Esophagus muscularis mucosa (tissue), 4 donors: ENCODE results near the gene THEMIS.

ENCODE experiments used
- EP300 ChIP-seq: sonication (generic); formaldehyde crosslinking; IDR thresholded peaks from one replicate; pipeline ENCODE4 v1.6.1; 2017; ENCODE audit warnings: antibody characterized with exemption
- POLR2A ChIP-seq: fragments of 450-650 bp; IDR thresholded peaks from one replicate; pipeline ENCODE4 v1.6.1; 2017; ENCODE audit warnings: antibody characterized with exemption, moderate library complexity, mild to moderate bottlenecking, low read depth
- POLR2AphosphoS5 ChIP-seq, 2 donors: sonication (generic); formaldehyde crosslinking; IDR thresholded peaks; one replicate each; pipeline ENCODE4 v1.6.1; 2017; ENCODE audit warnings: antibody characterized with exemption in 2 of 2
- TF ChIP-seq, protein P1 (sequence below), 3 experiments: fragments of 200-600 bp in 2 of 3; fragments of 450-650 bp in 1 of 3; sonication (generic) in 2 of 3; IDR thresholded peaks; one replicate each; pipeline ENCODE4 v1.5.1; 2017 to 2019; ENCODE audit warnings: antibody characterized with exemption in 3 of 3, mild to moderate bottlenecking in 2 of 3, moderate library complexity in 1 of 3

DNA sequence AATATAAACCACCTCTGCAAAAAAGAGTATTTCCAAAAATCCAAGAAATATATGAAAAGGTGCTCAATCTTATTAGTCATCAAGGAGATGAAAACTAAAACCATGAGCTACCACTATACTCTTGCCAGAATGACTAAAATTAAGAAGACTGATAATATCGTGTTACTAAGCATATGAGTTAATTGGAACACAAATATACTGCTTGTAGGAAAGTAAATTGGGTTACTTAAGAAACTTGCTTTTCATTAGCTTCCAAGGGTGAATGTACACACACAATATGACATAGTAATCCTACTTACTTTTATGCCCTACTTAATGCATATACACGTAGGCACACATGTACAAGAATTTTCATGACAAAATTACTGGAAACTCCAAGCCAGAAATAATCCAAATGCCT is 3.4 kb downstream of the THEMIS start:
- TF ChIP-seq, protein P1, sequence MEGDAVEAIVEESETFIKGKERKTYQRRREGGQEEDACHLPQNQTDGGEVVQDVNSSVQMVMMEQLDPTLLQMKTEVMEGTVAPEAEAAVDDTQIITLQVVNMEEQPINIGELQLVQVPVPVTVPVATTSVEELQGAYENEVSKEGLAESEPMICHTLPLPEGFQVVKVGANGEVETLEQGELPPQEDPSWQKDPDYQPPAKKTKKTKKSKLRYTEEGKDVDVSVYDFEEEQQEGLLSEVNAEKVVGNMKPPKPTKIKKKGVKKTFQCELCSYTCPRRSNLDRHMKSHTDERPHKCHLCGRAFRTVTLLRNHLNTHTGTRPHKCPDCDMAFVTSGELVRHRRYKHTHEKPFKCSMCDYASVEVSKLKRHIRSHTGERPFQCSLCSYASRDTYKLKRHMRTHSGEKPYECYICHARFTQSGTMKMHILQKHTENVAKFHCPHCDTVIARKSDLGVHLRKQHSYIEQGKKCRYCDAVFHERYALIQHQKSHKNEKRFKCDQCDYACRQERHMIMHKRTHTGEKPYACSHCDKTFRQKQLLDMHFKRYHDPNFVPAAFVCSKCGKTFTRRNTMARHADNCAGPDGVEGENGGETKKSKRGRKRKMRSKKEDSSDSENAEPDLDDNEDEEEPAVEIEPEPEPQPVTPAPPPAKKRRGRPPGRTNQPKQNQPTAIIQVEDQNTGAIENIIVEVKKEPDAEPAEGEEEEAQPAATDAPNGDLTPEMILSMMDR (IDR thresholded peaks at IDR 0.05), result no peak
- TF ChIP-seq POLR2AphosphoS5 (IDR thresholded peaks at IDR 0.05) (no peak), POLR2A (no peak), EP300 (no peak)
